NB4 (cell line): ENCODE results near the gene LSM11.

ENCODE experiments used
- CTCF ChIP-seq: IDR thresholded peaks from one replicate; pipeline ENCODE4 v1.5.1; 2012; ENCODE audit warnings: low read depth, low read length
- MAX ChIP-seq: IDR thresholded peaks from 2 replicates; pipeline ENCODE4 v1.6.1; 2011; ENCODE audit warnings: low read depth, low read length

GRCh38 chr5:157747173-157747740 is 3.7 kb downstream of the LSM11 start:
- TF ChIP-seq CTCF (no peak), MAX (no peak)
